Activated CD8-positive, alpha-beta memory T cell treated with anti-CD3 and anti-CD28 coated beads, Interleukin-2, amount 10 ng/mL, durations not matched to agents 7 days and 5 days (primary cell): ENCODE results near the gene ICA1. TPM values are rescaled to one million over a fixed set of nuclear protein-coding genes. Genes with fewer than 3 reads are reported as not detected.

ENCODE experiments used
- ATAC-seq: fragments of 150-1000 bp; cut with Tn5 transposase; one replicate; pipeline ENCODE4 v1.10.0; 2021; ENCODE audit warnings: moderate library complexity
- CTCF ChIA-PET: fragments of 350-600 bp; sonication (Branson Sonifier 250); formaldehyde crosslinking; loops from one replicate; lab custom pipeline; 2021; ENCODE audit warnings: antibody characterized with exemption; lab: Charles Lee
- DNase-seq: peaks from one replicate; pipeline ENCODE4 v3.0.0-alpha.2; 2020
- H3K27ac Mint-ChIP-seq: one replicate; pipeline ENCODE4 v1.8.0; 2021; ENCODE audit warnings: mild to moderate bottlenecking, mixed read lengths
- H3K27me3 Mint-ChIP-seq: one replicate; pipeline ENCODE4 v1.8.0; 2021; ENCODE audit warnings: mixed read lengths
- H3K36me3 Mint-ChIP-seq: one replicate; pipeline ENCODE4 v1.8.0; 2021; ENCODE audit warnings: mild to moderate bottlenecking, mixed read lengths
- H3K4me1 Mint-ChIP-seq: one replicate; pipeline ENCODE4 v1.8.0; 2021; ENCODE audit warnings: mixed read lengths
- H3K4me3 Mint-ChIP-seq: one replicate; pipeline ENCODE4 v1.8.0; 2021; ENCODE audit warnings: mild to moderate bottlenecking, moderate library complexity, mixed read lengths
- H3K9me3 Mint-ChIP-seq: one replicate; pipeline ENCODE4 v1.8.0; 2022; ENCODE audit warnings: low read depth, mixed read lengths
- total RNA-seq, 2 experiments: library from RNA; stranded (reverse); gene quantifications; one replicate each; pipeline ENCODE4 v1.2.3, GENCODE V29; 2021

Gene ICA1
- total RNA-seq, 2 experiments from 2014 or later: 2.7 to 3.4 TPM

GRCh38 chr7:8197994-8198698 lies 63.8 kb downstream of the ICA1 start:
- Mint-ChIP-seq H3K9me3 (no peaks in the 10 kb centered on the region), H3K36me3 (peaks cover 28% of the 10 kb centered on the region), H3K27me3 (peaks cover 17% of the 10 kb centered on the region), H3K4me1 (peaks cover 70% of the 10 kb centered on the region), H3K27ac (peak overlapping the region; percentile 62), H3K4me3 (peak overlapping the region; percentile 20)
- CTCF ChIA-PET: interaction anchor here (0.9 to 2.7 kb wide), 13 partner anchors 9 to 517 kb away, joined by 3 to 11 read pairs (median 5); no protein-coding TSS in a partner anchor
- ATAC-seq: peak; percentile 95
- DNase-seq: peak; percentile 92

GRCh38 chr7:8192897-8193296 lies 69.1 kb downstream of the ICA1 start:
- CTCF ChIA-PET: no interaction called here
- ATAC-seq (no peak), DNase-seq (no peak)
- Mint-ChIP-seq H3K27ac (no peak overlapping the region), H3K4me3 (no peak overlapping the region), H3K4me1 (peaks cover 40% of the 10 kb centered on the region), H3K27me3 (peaks cover 6% of the 10 kb centered on the region), H3K36me3 (peaks cover 10% of the 10 kb centered on the region), H3K9me3 (no peaks in the 10 kb centered on the region)

GRCh38 chr7:8190119-8190895 lies 71.7 kb downstream of the ICA1 start:
- H3K36me3 Mint-ChIP-seq: peaks cover 2% of the 10 kb centered on the region
- H3K27me3 Mint-ChIP-seq: peaks cover 2% of the 10 kb centered on the region
- CTCF ChIA-PET: interaction anchor here (0.6 to 3.3 kb wide), 33 partner anchors 7 to 509 kb away, joined by 3 to 22 read pairs (median 3); no protein-coding TSS in a partner anchor
- peaks cover 31% of the 10 kb centered on the region for H3K4me1 Mint-ChIP-seq
- no peaks in the 10 kb centered on the region for H3K9me3 Mint-ChIP-seq
- peak; percentile 87 for ATAC-seq
- H3K27ac Mint-ChIP-seq: peak overlapping the region; percentile 45
- H3K4me3 Mint-ChIP-seq: no peak overlapping the region
- peak; percentile 79 for DNase-seq

- Mint-ChIP-seq H3K36me3 (no peaks in the 10 kb centered on the region), H3K27ac (no peak overlapping the region)
- CTCF ChIA-PET: interaction anchor here (0.6 to 3.3 kb wide), 27 partner anchors 8 to 508 kb away, joined by 3 to 22 read pairs (median 4); no protein-coding TSS in a partner anchor
Observed at GRCh38 chr7:8189625-8190024, 72.3 kb downstream of the ICA1 start.

GRCh38 chr7:8185926-8186683 lies 75.9 kb downstream of the ICA1 start:
- Mint-ChIP-seq H3K27me3 (no peaks in the 10 kb centered on the region), H3K9me3 (no peaks in the 10 kb centered on the region), H3K4me3 (no peak overlapping the region), H3K36me3 (no peaks in the 10 kb centered on the region), H3K27ac (peak overlapping the region; percentile 8), H3K4me1 (peaks cover 17% of the 10 kb centered on the region)
- DNase-seq: no peak
- CTCF ChIA-PET: interaction anchor here (1.0 to 1.7 kb wide), 3 partner anchors 47 to 505 kb away, joined by 3 to 5 read pairs (median 5); no protein-coding TSS in a partner anchor
- ATAC-seq: no peak

More at GRCh38 chr7:8189625-8190024, 72.3 kb downstream of the ICA1 start:
- Mint-ChIP-seq H3K9me3 (no peaks in the 10 kb centered on the region), H3K4me1 (peaks cover 31% of the 10 kb centered on the region), H3K27me3 (peaks cover 2% of the 10 kb centered on the region), H3K4me3 (no peak overlapping the region)
- DNase-seq (no peak), ATAC-seq (no peak)

- Mint-ChIP-seq H3K36me3 (peaks cover 5% of the 10 kb centered on the region), H3K9me3 (peaks cover 2% of the 10 kb centered on the region), H3K27ac (no peak overlapping the region), H3K4me1 (peaks cover 8% of the 10 kb centered on the region), H3K27me3 (no peaks in the 10 kb centered on the region), H3K4me3 (no peak overlapping the region)
- ATAC-seq (no peak), DNase-seq (no peak)
- CTCF ChIA-PET: interaction anchor here (1.4 kb wide), 1 partner anchor 503 kb away, joined by 4 read pairs; no protein-coding TSS in a partner anchor
Observed at GRCh38 chr7:8184221-8184620, 77.7 kb downstream of the ICA1 start.

GRCh38 chr7:8179486-8179885 lies 82.5 kb downstream of the ICA1 start:
- peaks cover 42% of the 10 kb centered on the region for H3K4me1 Mint-ChIP-seq
- peaks cover 2% of the 10 kb centered on the region for H3K9me3 Mint-ChIP-seq
- no peak overlapping the region for H3K4me3 Mint-ChIP-seq
- DNase-seq: no peak
- CTCF ChIA-PET: interaction anchor here (2.9 to 3.2 kb wide), 2 partner anchors 18 to 54 kb away, joined by 10 to 11 read pairs; no protein-coding TSS in a partner anchor
- no peak for ATAC-seq
- peaks cover 15% of the 10 kb centered on the region for H3K36me3 Mint-ChIP-seq
- H3K27me3 Mint-ChIP-seq: no peaks in the 10 kb centered on the region
- H3K27ac Mint-ChIP-seq: no peak overlapping the region

- Mint-ChIP-seq H3K27ac (peak overlapping the region; percentile 97), H3K4me3 (peak overlapping the region; percentile 14), H3K4me1 (peaks cover 49% of the 10 kb centered on the region), H3K36me3 (peaks cover 19% of the 10 kb centered on the region), H3K9me3 (peaks cover 2% of the 10 kb centered on the region), H3K27me3 (no peaks in the 10 kb centered on the region)
- CTCF ChIA-PET: interaction anchor here (2.9 to 3.2 kb wide), 2 partner anchors 19 to 53 kb away, joined by 10 to 11 read pairs; no protein-coding TSS in a partner anchor
- ATAC-seq (no peak), DNase-seq (no peak)
Observed at GRCh38 chr7:8178353-8178752, 83.6 kb downstream of the ICA1 start.

GRCh38 chr7:8177109-8177933 lies 84.6 kb downstream of the ICA1 start:
- DNase-seq (no peak), ATAC-seq (no peak)
- CTCF ChIA-PET: interaction anchor here (0.7 to 3.2 kb wide), 6 partner anchors 20 to 207 kb away, joined by 3 to 11 read pairs (median 4); no protein-coding TSS in a partner anchor
- Mint-ChIP-seq H3K27me3 (no peaks in the 10 kb centered on the region), H3K27ac (peak overlapping the region; percentile 97), H3K4me1 (peaks cover 51% of the 10 kb centered on the region), H3K4me3 (peak overlapping the region; percentile 58), H3K9me3 (peaks cover 2% of the 10 kb centered on the region), H3K36me3 (peaks cover 19% of the 10 kb centered on the region)

- no peaks in the 10 kb centered on the region for H3K27me3 Mint-ChIP-seq
- ATAC-seq (peak; percentile 91), DNase-seq (peak; percentile 89)
- peak overlapping the region; percentile 58 for H3K4me3 Mint-ChIP-seq
- H3K27ac Mint-ChIP-seq: peak overlapping the region; percentile 97
- CTCF ChIA-PET: interaction anchor here (0.8 to 3.2 kb wide), 7 partner anchors 21 to 495 kb away, joined by 3 to 11 read pairs (median 5); no protein-coding TSS in a partner anchor
- peaks cover 19% of the 10 kb centered on the region for H3K36me3 Mint-ChIP-seq
- H3K9me3 Mint-ChIP-seq: peaks cover 2% of the 10 kb centered on the region
- peaks cover 51% of the 10 kb centered on the region for H3K4me1 Mint-ChIP-seq
Observed at GRCh38 chr7:8176370-8177081, 85.4 kb downstream of the ICA1 start.

- Mint-ChIP-seq H3K9me3 (peaks cover 2% of the 10 kb centered on the region), H3K4me1 (peaks cover 51% of the 10 kb centered on the region), H3K27me3 (no peaks in the 10 kb centered on the region), H3K27ac (peak overlapping the region; percentile 97), H3K36me3 (peaks cover 19% of the 10 kb centered on the region), H3K4me3 (peak overlapping the region; percentile 51)
- no peak for ATAC-seq
- CTCF ChIA-PET: interaction anchor here (0.8 to 1.3 kb wide), 6 partner anchors 22 to 495 kb away, joined by 3 to 9 read pairs (median 4); no protein-coding TSS in a partner anchor
- no peak for DNase-seq
Observed at GRCh38 chr7:8175929-8176369, 86.0 kb downstream of the ICA1 start.
